ENCODE measurements around the gene CHEK2. TPM values are rescaled to one million over a fixed set of nuclear protein-coding genes. Genes with fewer than 3 reads are reported as not detected.

CHEK2 gene
- 9.4 and 15.9 TPM in 2 replicates for polyA plus RNA-seq (2011; rRNA removed)
- 10.3 and 10.8 TPM in 2 replicates for polyA minus RNA-seq (2011; rRNA and poly(A)+ RNA removed)

DNA sequence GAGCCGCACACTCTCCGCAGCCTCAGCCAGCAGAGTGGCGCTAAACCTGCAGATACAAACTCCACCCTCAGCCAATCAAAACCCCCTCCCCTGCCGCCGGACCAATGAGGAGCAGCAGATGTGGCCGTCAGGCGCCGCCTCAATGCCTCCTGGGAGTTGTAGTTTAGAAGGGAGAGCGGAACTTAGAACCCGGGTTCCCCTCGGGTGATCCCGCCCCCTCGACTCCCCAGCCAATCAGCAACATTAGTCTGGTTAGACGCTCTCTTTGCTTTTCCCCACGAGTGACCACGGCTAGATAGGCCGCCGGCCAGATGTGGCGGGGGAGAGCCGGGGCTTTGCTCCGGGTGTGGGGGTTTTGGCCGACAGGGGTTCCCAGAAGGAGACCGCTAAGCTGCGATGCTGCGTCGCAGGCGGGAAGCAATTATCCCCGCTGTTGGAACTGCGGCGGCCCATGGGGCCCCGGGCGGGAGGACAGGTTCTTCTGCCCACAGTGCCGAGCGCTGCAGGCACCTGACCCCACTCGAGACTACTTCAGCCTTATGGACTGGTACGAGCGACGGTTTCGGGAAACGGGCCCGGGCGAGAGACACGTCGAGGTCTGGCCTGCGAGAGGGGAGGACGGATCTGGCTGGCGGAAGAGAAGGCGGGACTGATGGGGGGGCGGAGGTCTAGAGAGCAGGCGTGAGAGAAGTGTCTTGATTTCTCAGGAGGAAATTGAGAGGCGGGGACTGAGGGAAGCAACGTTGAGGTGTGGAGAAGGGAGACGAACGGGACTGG lies at the start of gene CHEK2, which contains the start of gene HSCB:
Gene CHEK2 (minus strand): TSS at position 36 of the 777 bp plus-strand sequence. CDS start 7,099 bp downstream, outside the sequence.
Gene HSCB (plus strand): TSS at position 255 of the 777 bp plus-strand sequence. CDS start 57 bp downstream, at position 312.
- Histone ChIP-seq H3K4me3 (ENCODE audit: low read depth, low read length) (peak within 1 kb of the TSS; percentile 69), H3K36me3 (ENCODE audit: control insufficient read depth, insufficient read depth, low read length) (peaks cover 5% of the 10 kb centered on the region; the same call in 1 of the 2 replicates), H3K27me3 (ENCODE audit: control insufficient read depth, insufficient read depth, low read length) (no peaks in the 10 kb centered on the region)
- TF ChIP-seq, protein P1, sequence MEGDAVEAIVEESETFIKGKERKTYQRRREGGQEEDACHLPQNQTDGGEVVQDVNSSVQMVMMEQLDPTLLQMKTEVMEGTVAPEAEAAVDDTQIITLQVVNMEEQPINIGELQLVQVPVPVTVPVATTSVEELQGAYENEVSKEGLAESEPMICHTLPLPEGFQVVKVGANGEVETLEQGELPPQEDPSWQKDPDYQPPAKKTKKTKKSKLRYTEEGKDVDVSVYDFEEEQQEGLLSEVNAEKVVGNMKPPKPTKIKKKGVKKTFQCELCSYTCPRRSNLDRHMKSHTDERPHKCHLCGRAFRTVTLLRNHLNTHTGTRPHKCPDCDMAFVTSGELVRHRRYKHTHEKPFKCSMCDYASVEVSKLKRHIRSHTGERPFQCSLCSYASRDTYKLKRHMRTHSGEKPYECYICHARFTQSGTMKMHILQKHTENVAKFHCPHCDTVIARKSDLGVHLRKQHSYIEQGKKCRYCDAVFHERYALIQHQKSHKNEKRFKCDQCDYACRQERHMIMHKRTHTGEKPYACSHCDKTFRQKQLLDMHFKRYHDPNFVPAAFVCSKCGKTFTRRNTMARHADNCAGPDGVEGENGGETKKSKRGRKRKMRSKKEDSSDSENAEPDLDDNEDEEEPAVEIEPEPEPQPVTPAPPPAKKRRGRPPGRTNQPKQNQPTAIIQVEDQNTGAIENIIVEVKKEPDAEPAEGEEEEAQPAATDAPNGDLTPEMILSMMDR (IDR thresholded peaks at IDR 0.05; ENCODE audit: insufficient read depth, low read depth, low read length): 0 out of 2 replicates have a peak, but pooled peaks have one; percentile 9
- DNase-seq (ENCODE audit: low read depth): peak; percentile 91
- POLR2A ChIA-PET: no interaction called here
- CTCF ChIA-PET: interaction anchor here (1.5 kb wide), 1 partner anchor 29 kb away, joined by 3 read pairs; no protein-coding TSS in a partner anchor

GRCh38 chr22:28791124-28791523 lies 49.5 kb upstream of the CHEK2 start:
- H3K4me3 ChIP-seq (ENCODE audit: low read depth, low read length): no peak overlapping the region
- ChIA-PET POLR2A (no interaction called here), CTCF (no interaction called here)
- no peaks in the 10 kb centered on the region for H3K27me3 ChIP-seq (ENCODE audit: control insufficient read depth, insufficient read depth, low read length)
- no peak for DNase-seq (ENCODE audit: low read depth)
- peaks cover 14% of the 10 kb centered on the region for H3K36me3 ChIP-seq (ENCODE audit: control insufficient read depth, insufficient read depth, low read length)
- TF ChIP-seq, protein P1 (IDR thresholded peaks at IDR 0.05; ENCODE audit: insufficient read depth, low read depth, low read length): no peak

DNA sequence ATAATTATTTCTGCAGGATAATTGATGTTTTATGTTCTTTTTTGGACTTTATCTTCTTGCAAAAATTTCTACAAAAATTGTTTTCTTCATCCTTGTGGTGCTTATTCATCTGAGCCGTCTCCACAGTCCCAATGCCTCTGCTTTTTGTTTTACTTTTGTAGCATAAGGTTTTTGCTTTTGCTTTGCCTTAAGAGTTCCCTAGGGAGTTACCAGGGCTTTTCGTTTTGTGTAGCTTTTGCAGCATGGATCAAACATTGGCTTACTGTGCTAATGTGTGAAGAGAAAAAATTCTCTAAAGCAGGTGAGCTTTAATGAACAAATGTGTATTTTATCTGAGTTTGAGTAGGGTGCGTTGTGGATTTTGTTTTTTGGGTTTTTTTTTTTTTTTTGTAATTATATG lies 47.0 kb upstream of the CHEK2 start:
- H3K36me3 ChIP-seq (ENCODE audit: control insufficient read depth, insufficient read depth, low read length): peaks cover 12% of the 10 kb centered on the region
- H3K4me3 ChIP-seq (ENCODE audit: low read depth, low read length): no peak overlapping the region
- no peak for DNase-seq (ENCODE audit: low read depth)
- H3K27me3 ChIP-seq (ENCODE audit: control insufficient read depth, insufficient read depth, low read length): no peaks in the 10 kb centered on the region
- TF ChIP-seq, protein P1 (IDR thresholded peaks at IDR 0.05; ENCODE audit: insufficient read depth, low read depth, low read length): no peak
- CTCF ChIA-PET: interaction anchor here (1.0 to 1.7 kb wide), 2 partner anchors 9 to 253 kb away, joined by 3 to 4 read pairs; no protein-coding TSS in a partner anchor
- POLR2A ChIA-PET: interaction anchor here (0.6 kb wide), 1 partner anchor 263 kb away, joined by 8 read pairs; no protein-coding TSS in a partner anchor

- Histone ChIP-seq H3K4me3 (ENCODE audit: low read depth, low read length) (no peak overlapping the region), H3K36me3 (ENCODE audit: control insufficient read depth, insufficient read depth, low read length) (peaks cover 18% of the 10 kb centered on the region), H3K27me3 (ENCODE audit: control insufficient read depth, insufficient read depth, low read length) (no peaks in the 10 kb centered on the region)
- TF ChIP-seq, protein P1 (IDR thresholded peaks at IDR 0.05; ENCODE audit: insufficient read depth, low read depth, low read length): no peak
- CTCF ChIA-PET: interaction anchor here (0.7 to 2.0 kb wide), 5 partner anchors 11 to 158 kb away, joined by 3 to 7 read pairs (median 4); partner anchors contain the start of gene CCDC117
- POLR2A ChIA-PET: interaction anchor here (0.6 kb wide), 1 partner anchor 14 kb away, joined by 4 read pairs; no protein-coding TSS in a partner anchor
- DNase-seq (ENCODE audit: low read depth): no peak
These were observed 42.4 kb upstream of the CHEK2 start for GRCh38 chr22:28783786-28784671.
